GM12873 (cell line): Measurements from ENCODE around the gene COX6A2.
A peak's percentile ranks its signal among the peaks of the same experiment; 100 is the strongest.

Experiments used
- TF ChIP-seq, protein P1 (sequence below): IDR thresholded peaks from 2 replicates; pipeline ENCODE4 v1.5.1; 2012; ENCODE audit warnings: low read depth, mild to moderate bottlenecking, moderate library complexity, low read length, control low read depth; ENCODE audit not compliant: insufficient read depth; ENCODE audit errors: missing control alignments

Gene COX6A2

DNA sequence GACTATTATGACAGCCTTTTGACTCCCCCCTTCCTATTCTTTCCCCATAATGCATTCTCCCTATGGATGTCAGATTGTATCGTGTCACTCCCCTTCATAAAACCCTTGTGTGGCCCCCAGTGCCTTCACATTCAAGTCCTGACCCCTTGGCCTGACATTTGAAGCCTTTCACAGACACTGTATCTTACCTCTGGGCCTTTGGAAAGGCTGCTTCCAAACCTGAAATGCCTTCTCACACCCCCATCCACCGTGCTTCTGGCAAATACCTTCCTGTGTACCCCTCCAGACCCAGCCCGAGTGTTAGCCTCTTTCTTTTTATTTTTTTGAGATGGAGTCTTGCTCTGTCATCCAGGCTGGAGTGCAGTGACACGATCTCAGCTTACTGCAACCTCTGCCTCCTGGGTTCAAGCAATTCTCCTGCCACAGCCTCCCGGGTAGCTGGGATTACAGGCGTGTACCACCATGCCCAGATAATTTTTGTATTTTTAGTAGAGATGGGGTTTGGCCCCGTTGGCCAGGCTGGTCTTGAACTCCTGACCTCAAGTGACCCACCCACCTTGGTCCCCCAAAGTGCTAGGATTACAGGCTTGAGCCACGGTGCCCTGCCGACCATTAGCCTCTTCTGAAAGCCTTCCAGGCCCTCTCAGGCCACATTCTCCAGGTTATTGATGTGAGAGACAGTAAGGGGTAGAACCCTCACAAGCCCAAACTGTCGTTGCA is 33.2 kb upstream of the COX6A2 start:
- TF ChIP-seq, protein P1, sequence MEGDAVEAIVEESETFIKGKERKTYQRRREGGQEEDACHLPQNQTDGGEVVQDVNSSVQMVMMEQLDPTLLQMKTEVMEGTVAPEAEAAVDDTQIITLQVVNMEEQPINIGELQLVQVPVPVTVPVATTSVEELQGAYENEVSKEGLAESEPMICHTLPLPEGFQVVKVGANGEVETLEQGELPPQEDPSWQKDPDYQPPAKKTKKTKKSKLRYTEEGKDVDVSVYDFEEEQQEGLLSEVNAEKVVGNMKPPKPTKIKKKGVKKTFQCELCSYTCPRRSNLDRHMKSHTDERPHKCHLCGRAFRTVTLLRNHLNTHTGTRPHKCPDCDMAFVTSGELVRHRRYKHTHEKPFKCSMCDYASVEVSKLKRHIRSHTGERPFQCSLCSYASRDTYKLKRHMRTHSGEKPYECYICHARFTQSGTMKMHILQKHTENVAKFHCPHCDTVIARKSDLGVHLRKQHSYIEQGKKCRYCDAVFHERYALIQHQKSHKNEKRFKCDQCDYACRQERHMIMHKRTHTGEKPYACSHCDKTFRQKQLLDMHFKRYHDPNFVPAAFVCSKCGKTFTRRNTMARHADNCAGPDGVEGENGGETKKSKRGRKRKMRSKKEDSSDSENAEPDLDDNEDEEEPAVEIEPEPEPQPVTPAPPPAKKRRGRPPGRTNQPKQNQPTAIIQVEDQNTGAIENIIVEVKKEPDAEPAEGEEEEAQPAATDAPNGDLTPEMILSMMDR: no peak

GRCh38 chr16:31460582-31461002 is 32.4 kb upstream of the COX6A2 start:
- TF ChIP-seq, protein P1: peak; percentile 67

GRCh38 chr16:31459687-31460581 is 31.8 kb upstream of the COX6A2 start:
- TF ChIP-seq, protein P1: no peak

DNA sequence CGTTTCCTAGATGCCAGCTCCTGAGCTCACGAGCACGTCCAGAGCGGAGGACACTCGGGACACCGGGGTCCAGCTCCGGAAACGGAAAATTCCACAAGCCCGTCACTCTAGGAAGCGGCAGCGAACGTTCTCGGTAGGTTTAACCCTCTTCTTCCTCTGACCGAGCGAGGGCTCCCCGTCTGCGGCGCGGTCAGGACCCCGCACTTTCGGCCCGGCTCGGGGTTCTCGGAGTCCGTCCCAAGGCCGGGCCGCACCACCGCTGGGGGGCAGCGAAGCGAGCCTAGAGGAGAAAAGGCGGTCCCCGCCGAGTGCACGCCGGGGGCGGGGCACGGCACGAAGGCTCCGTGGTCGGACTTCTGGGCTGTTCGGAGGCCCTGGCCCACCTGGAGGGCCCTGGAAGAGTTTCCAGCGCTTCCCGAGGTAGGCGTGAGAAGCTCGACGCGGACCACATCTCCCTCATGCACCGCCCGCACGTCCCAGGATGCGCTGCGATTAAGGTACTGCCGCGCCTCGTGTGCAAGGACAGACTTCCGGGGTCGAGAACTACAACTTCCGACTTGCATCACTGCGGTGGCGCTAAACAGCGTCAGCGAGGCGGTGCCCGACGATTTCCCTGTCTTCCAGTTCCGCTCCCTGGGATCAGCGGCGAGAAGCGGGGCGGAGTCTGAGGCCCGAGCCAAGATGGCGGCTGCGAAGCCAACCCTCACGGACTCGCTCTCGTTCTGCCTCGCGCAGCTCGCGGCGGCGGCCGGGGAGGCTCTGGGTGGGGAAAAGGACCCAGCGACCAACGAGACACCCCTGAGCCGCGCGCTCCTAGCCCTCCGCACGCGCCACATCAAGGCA is 30.9 kb upstream of the COX6A2 start, which contains the start of gene ARMC5:
ARMC5 (plus strand) TSS at position 658 of the 843 bp plus-strand sequence; CDS start at position 682, 24 bp downstream.
- TF ChIP-seq, protein P1: peak; percentile 63

GRCh38 chr16:31458073-31458843 is 30.1 kb upstream of the COX6A2 start:
- TF ChIP-seq, protein P1: peak; percentile 42

- TF ChIP-seq, protein P1: no peak
These were observed 28.8 kb upstream of the COX6A2 start for GRCh38 chr16:31456988-31457360.
